HepG2 (cell line): ENCODE measurements around the gene ZFAND3. TPM values are rescaled to one million over a fixed set of nuclear protein-coding genes. Genes with fewer than 3 reads are reported as not detected.

Experiments
- ATAC-seq: fragments of 200-7000 bp; cut with Tn5 transposase; 3 replicates; pipeline ENCODE4 v1.9.1; 2020; ENCODE audit warnings: mild to moderate bottlenecking, moderate library complexity
- BruUV-seq: library from RNA; stranded (reverse); fragments of 400-500 nt; replicated peaks from 2 replicates; lab custom pipeline; 2021; lab: Mats Ljungman, UMichigan
- CTCF ChIA-PET: fragments of 300-600 bp; formaldehyde crosslinking; extraction: SDS; loops from one replicate; lab custom pipeline; 2021; ENCODE audit warnings: low total read pairs, inconsistent platforms, low intra/inter-chr PET ratio; lab: Yijun Ruan, JAX
- POLR2A ChIA-PET: fragments of 350-600 bp; sonication (Branson Sonifier 250); formaldehyde crosslinking; loops from one replicate; lab custom pipeline; 2020; ENCODE audit warnings: antibody characterized with exemption, inconsistent platforms; lab: Yijun Ruan, JAX
- DNase-seq: peaks from one replicate; pipeline ENCODE4 v3.0.0-alpha.2; 2015; ENCODE audit warnings: low spot score
- FAIRE-seq: peaks from 3 replicates; lab custom pipeline; 2011; peaks lifted over from hg19 to GRCh38; lab: Jason Lieb, UNC
- H2AFZ ChIP-seq: one replicate; pipeline ENCODE4 v1.6.1; 2011; ENCODE audit warnings: low read length, inconsistent platforms
- H3K27ac ChIP-seq: fragments of 300-600 bp; 3 replicates; pipeline ENCODE4 v1.8.0; 2011; ENCODE audit warnings: mixed run types, mild to moderate bottlenecking, mixed read lengths, low read length, inconsistent platforms; ENCODE audit not compliant: insufficient read depth; ENCODE audit errors: extremely low read length
- H3K27me3 ChIP-seq, 2 experiments: fragments of 200-600 bp in 1 of 2; 2 replicates in 1 of 2; 3 replicates in 1 of 2; pipeline versions ENCODE4 v1.6.0 to v1.8.0; 2011; ENCODE audit warnings: low read length in 2 of 2, mild to moderate bottlenecking in 2 of 2, moderate library complexity in 2 of 2, inconsistent platforms in 1 of 2; ENCODE audit not compliant: insufficient read depth in 2 of 2, control insufficient read depth in 1 of 2
- H3K36me3 ChIP-seq, 2 experiments: fragments of 200-600 bp in 1 of 2; replicated peaks in 1 of 2; 2 replicates in 1 of 2; 3 replicates in 1 of 2; pipeline versions ENCODE4 v1.5.1 to v1.8.0; 2011; ENCODE audit warnings: low read length in 2 of 2, inconsistent platforms in 1 of 2; ENCODE audit not compliant: insufficient read depth in 2 of 2, control insufficient read depth in 1 of 2
- H3K4me1 ChIP-seq: 2 replicates; pipeline ENCODE4 v1.5.1; 2012; ENCODE audit warnings: low read length, inconsistent platforms; ENCODE audit not compliant: insufficient read depth
- H3K4me2 ChIP-seq: 2 replicates; pipeline ENCODE4 v1.6.0; 2011; ENCODE audit warnings: low read depth, low read length, inconsistent platforms
- H3K4me3 ChIP-seq, 3 experiments: fragments of 200-600 bp in 1 of 3; sonication (generic), shearing (Covaris generic) in 1 of 3; replicated peaks in 1 of 3; 2 replicates each; pipeline ENCODE4 v1.5.1; 2011 to 2016; ENCODE audit warnings: low read length in 3 of 3, inconsistent platforms in 2 of 3, low read depth in 2 of 3, mild to moderate bottlenecking in 2 of 3, control low read depth in 1 of 3, mixed read lengths in 1 of 3; ENCODE audit not compliant: insufficient read depth in 1 of 3
- H3K79me2 ChIP-seq: one replicate; pipeline ENCODE4 v1.6.1; 2011; ENCODE audit warnings: low read length, inconsistent platforms; ENCODE audit not compliant: insufficient read depth
- H3K9ac ChIP-seq: 2 replicates; pipeline ENCODE4 v1.6.0; 2011; ENCODE audit warnings: mild to moderate bottlenecking, low read depth, low read length, inconsistent platforms; ENCODE audit not compliant: insufficient read depth
- H3K9me3 ChIP-seq: 2 replicates; pipeline ENCODE4 v1.5.1; 2012; ENCODE audit warnings: mild to moderate bottlenecking, low read length
- H4K20me1 ChIP-seq: 2 replicates; pipeline ENCODE4 v1.6.0; 2011; ENCODE audit warnings: inconsistent platforms, mild to moderate bottlenecking, low read length, moderate library complexity; ENCODE audit not compliant: insufficient read depth
- CTCF ChIP-seq: sonication (generic); formaldehyde crosslinking; IDR thresholded peaks from 2 replicates; pipeline ENCODE4 v1.5.0; 2020; ENCODE audit warnings: mild to moderate bottlenecking, missing genetic modification reagents, moderate library complexity
- JUNB ChIP-seq: sonication (generic); formaldehyde crosslinking; IDR thresholded peaks from 2 replicates; pipeline ENCODE4 v1.8.0; 2022; ENCODE audit warnings: missing genetic modification reagents, mild to moderate bottlenecking, borderline replicate concordance
- MYPOP ChIP-seq: sonication (generic); formaldehyde crosslinking; IDR thresholded peaks from 2 replicates; pipeline ENCODE4 v1.8.1; 2023; ENCODE audit warnings: mild to moderate bottlenecking, moderate library complexity, missing genetic modification reagents
- SALL2 ChIP-seq: sonication (generic); formaldehyde crosslinking; IDR thresholded peaks from 2 replicates; pipeline ENCODE4 v1.8.1; 2023; ENCODE audit warnings: mild to moderate bottlenecking, missing genetic modification reagents, inconsistent platforms
- ZBTB46 ChIP-seq: sonication (generic); formaldehyde crosslinking; IDR thresholded peaks from 2 replicates; pipeline ENCODE4 v1.4.0; 2020; ENCODE audit warnings: mild to moderate bottlenecking, missing genetic modification reagents, borderline replicate concordance
- ZFAT ChIP-seq: sonication (generic); formaldehyde crosslinking; conservative IDR thresholded peaks from 2 replicates; pipeline ENCODE4 v1.8.1; 2023; ENCODE audit warnings: missing genetic modification reagents, inconsistent platforms
- ZFYVE20 ChIP-seq: sonication (generic); formaldehyde crosslinking; IDR thresholded peaks from 2 replicates; pipeline ENCODE4 v1.8.0; 2023; ENCODE audit warnings: low read depth, mild to moderate bottlenecking, moderate library complexity, missing genetic modification reagents, borderline replicate concordance
- ZNF547 ChIP-seq: sonication (generic); formaldehyde crosslinking; IDR thresholded peaks from 2 replicates; pipeline ENCODE4 v1.5.1; 2020; ENCODE audit warnings: mild to moderate bottlenecking, missing genetic modification reagents
- ZNF660 ChIP-seq: sonication (generic); formaldehyde crosslinking; IDR thresholded peaks from 2 replicates; pipeline ENCODE4 v1.5.1; 2020; ENCODE audit warnings: mild to moderate bottlenecking, low read depth, missing genetic modification reagents, borderline replicate concordance
- WGBS: methylation state at CpG from one replicate; pipeline ENCODE4 v1.1.6; 2017; ENCODE audit warnings: low lambda C conversion rate; 5-methylcytosine and 5-hydroxymethylcytosine counted together
- in situ Hi-C: cut with HindIII; loops from 2 replicates; pipeline ENCODE4 v1.10.0; 2017; ENCODE audit warnings: low pct_unique_long_range_greater_than_20kb; ENCODE audit not compliant: extremely low pct_ligation_motif_present
- intact Hi-C: fragments of 100-400 bp; cut with micrococcal nuclease; formaldehyde crosslinking; loops from one replicate; pipeline ENCODE4 v1.10.0; 2022; ENCODE audit not compliant: unreplicated experiment
- polyA plus RNA-seq, 8 experiments: library from polyadenylated mRNA; depleted of rRNA in 3 of 8; stranded (reverse) in 7 of 8; unstranded in 1 of 8; fragments of >200 nt; fragmentation: Illumina TruSeq in 4 of 8; extraction: Trizol in 4 of 8; gene quantifications; 2 replicates each; pipeline versions ENCODE4 v1.2.1 to v1.2.3, GENCODE V29; 2011 to 2016; ENCODE audit warnings: low read depth in 4 of 8, missing spikeins in 1 of 8, mixed read lengths in 1 of 8; ENCODE audit not compliant: insufficient read depth in 1 of 8
- total RNA-seq, 5 experiments: library from RNA; depleted of rRNA; stranded (reverse); fragments of >200 nt; fragmentation: Illumina TruSeq; extraction: Trizol; gene quantifications; 2 replicates each; pipeline ENCODE4 v1.2.3, GENCODE V29; 2016; ENCODE audit warnings: low read depth in 1 of 5

ZFAND3 gene
- total and polyA plus RNA-seq, 2 of the 13 experiments (the other 11 are each of a cell fraction or from before 2014, with no cell fraction given), result 16.4 to 17.1 TPM

GRCh38 chr6:37807656-37808055 lies 11.9 kb upstream of the ZFAND3 start:
- ChIA-PET POLR2A (interaction anchor here (5.9 kb wide), 1 partner anchor 12 kb away, joined by 52 read pairs; the partner anchor contains the start of gene ZFAND3), CTCF (no interaction called here)
- 0 out of 5 replicates have a peak, but pooled peaks cover 0 to 5% of the 10 kb centered on the region in 2 experiments for H3K27me3 ChIP-seq
- no peak overlapping the region for H3K27ac ChIP-seq
- no peaks in the 10 kb centered on the region for H3K79me2 ChIP-seq
- in situ Hi-C loops (no loop called here), intact Hi-C loops (no loop called here)
- no peak overlapping the region for H3K9ac ChIP-seq
- 28% methylated on average over 3 of the region's 6 CpGs for WGBS
- H4K20me1 ChIP-seq, result no peaks in the 10 kb centered on the region
- H3K4me3 ChIP-seq, result no peak overlapping the region
- no peak overlapping the region for H3K4me2 ChIP-seq
- no peak for DNase-seq
- no peak overlapping the region for H2AFZ ChIP-seq
- H3K36me3 ChIP-seq, result no peaks in the 10 kb centered on the region
- TF ChIP-seq ZFYVE20, result no peak
- TF ChIP-seq MYPOP (CRISPR knock-in tag), result no peak
- TF ChIP-seq ZFAT (CRISPR knock-in tag), result no peak
- TF ChIP-seq SALL2 (CRISPR knock-in tag), result no peak
- TF ChIP-seq ZBTB46 (CRISPR knock-in tag), result no peak
- no peak for TF ChIP-seq ZNF547 (CRISPR knock-in tag)
- no peak for TF ChIP-seq JUNB (CRISPR knock-in tag)
- no peak for TF ChIP-seq CTCF
- no peak for TF ChIP-seq ZNF660 (CRISPR knock-in tag)
- BruUV-seq, result no TSS peak
- ATAC-seq, result peak; percentile 42
- H3K9me3 ChIP-seq, result no peaks in the 10 kb centered on the region
- H3K4me1 ChIP-seq, result peaks cover 11% of the 10 kb centered on the region
- FAIRE-seq, result no peak
